ENCODE measurements around the gene ADAM8.

- TF ChIP-seq CTCF (IDR thresholded peaks at IDR 0.05; ENCODE audit: poor library complexity, severe bottlenecking): no peak
- TF ChIP-seq POLR2AphosphoS5 (IDR thresholded peaks at IDR 0.05): no peak
- no peak for TF ChIP-seq TAF1 (IDR thresholded peaks at IDR 0.05; ENCODE audit: low read depth)
- TF ChIP-seq EZH2 (IDR thresholded peaks at IDR 0.05; ENCODE audit: borderline replicate concordance, insufficient read depth, low read length, poor library complexity, severe bottlenecking): no peak
- TF ChIP-seq REST (IDR thresholded peaks at IDR 0.05; ENCODE audit: borderline replicate concordance): no peak
- TF ChIP-seq RAD21 (conservative IDR thresholded peaks at IDR 0.05): no peak
- TF ChIP-seq EP300 (conservative IDR thresholded peaks at IDR 0.05; ENCODE audit: poor library complexity, severe bottlenecking): no peak
- no peak for TF ChIP-seq SMC3 (conservative IDR thresholded peaks at IDR 0.05; ENCODE audit: poor library complexity)
- no peak for TF ChIP-seq MXI1 (conservative IDR thresholded peaks at IDR 0.05; ENCODE audit: poor library complexity, severe bottlenecking)
Observed at GRCh38 chr10:133266056-133266795, 10.4 kb downstream of the ADAM8 start.
